Smooth muscle cell (in vitro differentiated cells): ENCODE results near the gene DNAL4. TPM values are rescaled to one million over a fixed set of nuclear protein-coding genes. Genes with fewer than 3 reads are reported as not detected.
A peak's percentile ranks its signal among the peaks of the same experiment; 100 is the strongest.

ENCODE experiments used
- DNase-seq: peaks from one replicate; lab custom pipeline; 2025; ENCODE audit not compliant: unreplicated experiment; lab: John Stamatoyannopoulos, UW
- H2AFZ ChIP-seq: fragments of 200-600 bp; sonication (generic); 2 replicates; pipeline ENCODE4 v1.6.0; 2016; ENCODE audit warnings: antibody characterized with exemption, low read depth, mild to moderate bottlenecking
- H3F3A ChIP-seq: fragments of 200-600 bp; sonication (generic); 2 replicates; pipeline ENCODE4 v1.6.0; 2017; ENCODE audit warnings: antibody characterized with exemption, low read depth
- H3K27ac ChIP-seq: fragments of 200-600 bp; sonication (generic); 2 replicates; pipeline ENCODE4 v1.5.1; 2016; ENCODE audit warnings: low read depth, mild to moderate bottlenecking
- H3K27me3 ChIP-seq: fragments of 200-600 bp; sonication (generic); 2 replicates; pipeline ENCODE4 v1.6.1; 2016; ENCODE audit warnings: low read depth, mild to moderate bottlenecking
- H3K36me3 ChIP-seq: fragments of 200-600 bp; sonication (generic); 2 replicates; pipeline ENCODE4 v1.5.1; 2016; ENCODE audit warnings: low read depth
- H3K4me1 ChIP-seq: fragments of 200-600 bp; sonication (generic); 2 replicates; pipeline ENCODE4 v1.5.1; 2016; ENCODE audit warnings: low read depth
- H3K4me2 ChIP-seq: fragments of 200-600 bp; sonication (generic); 2 replicates; pipeline ENCODE4 v1.6.0; 2016; ENCODE audit warnings: mild to moderate bottlenecking
- H3K4me3 ChIP-seq: fragments of 200-600 bp; sonication (generic); 2 replicates; pipeline ENCODE4 v1.5.1; 2016; ENCODE audit warnings: mild to moderate bottlenecking
- H3K79me2 ChIP-seq: fragments of 200-600 bp; sonication (generic); 2 replicates; pipeline ENCODE4 v1.6.0; 2016; ENCODE audit warnings: low read depth, mild to moderate bottlenecking
- H3K9ac ChIP-seq: fragments of 200-600 bp; sonication (generic); 2 replicates; pipeline ENCODE4 v1.6.0; 2016; ENCODE audit warnings: low read depth
- H3K9me3 ChIP-seq: fragments of 200-600 bp; sonication (generic); replicated peaks from 2 replicates; pipeline ENCODE4 v1.5.1; 2016; ENCODE audit warnings: low read depth
- H4K20me1 ChIP-seq: fragments of 200-600 bp; sonication (generic); 2 replicates; pipeline ENCODE4 v1.6.0; 2016; ENCODE audit warnings: low read depth
- WGBS: methylation state at CpG from one replicate; pipeline ENCODE4 v1.1.7; 2016; ENCODE audit warnings: low lambda C conversion rate; 5-methylcytosine and 5-hydroxymethylcytosine counted together
- polyA plus RNA-seq: library from polyadenylated mRNA; unstranded; fragments of >200 nt; fragmentation: Nextera tagmentation; extraction: Ambion mirVana; gene quantifications from 2 replicates; pipeline ENCODE4 v1.2.1, GENCODE V29; 2016
- total RNA-seq: library from RNA; depleted of rRNA; stranded (reverse); fragments of >200 nt; gene quantifications from 2 replicates; pipeline ENCODE4 v1.2.3, GENCODE V29; 2014
- TF ChIP-seq, protein P1 (sequence below): fragments of 200-600 bp; sonication (generic); IDR thresholded peaks from 2 replicates; pipeline ENCODE4 v1.5.1; 2017; ENCODE audit warnings: borderline replicate concordance, mild to moderate bottlenecking, antibody characterized with exemption; ENCODE audit not compliant: insufficient read depth, poor library complexity, severe bottlenecking

DNAL4 gene
- total and polyA plus RNA-seq, 2 experiments from 2014 or later: 13.5 to 29.7 TPM

DNA sequence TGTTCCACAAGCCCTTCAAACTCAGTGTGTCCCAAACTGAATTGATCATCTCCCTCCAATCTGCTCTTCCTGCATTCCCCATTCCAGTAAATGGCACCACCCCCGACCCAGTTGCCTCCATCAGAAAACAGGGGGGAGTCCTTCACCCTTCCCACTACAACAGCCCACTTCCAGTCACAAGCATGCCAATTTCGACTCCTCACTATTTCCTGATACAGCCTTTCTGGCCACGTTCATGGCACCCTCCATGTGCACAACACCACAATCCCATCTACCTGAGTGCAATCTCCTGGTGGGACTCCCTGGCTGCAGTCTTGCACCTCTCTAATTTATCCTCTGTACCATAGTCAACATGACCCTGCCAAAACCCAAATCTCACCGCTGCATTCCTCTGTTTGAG lies 1.6 kb upstream of the DNAL4 start:
- H3K27me3 ChIP-seq: peaks cover 11% of the 10 kb centered on the region
- WGBS: 86% methylated on average over 4 of the region's 4 CpGs
- H2AFZ ChIP-seq: no peak overlapping the region
- peaks cover 13% of the 10 kb centered on the region for H3K79me2 ChIP-seq
- H3K9me3 ChIP-seq: no peaks in the 10 kb centered on the region
- peaks cover 5% of the 10 kb centered on the region for H3K4me1 ChIP-seq
- H3K36me3 ChIP-seq: no peaks in the 10 kb centered on the region
- H3F3A ChIP-seq: no peaks in the 10 kb centered on the region
- H3K4me2 ChIP-seq: no peak overlapping the region
- no peak overlapping the region for H3K4me3 ChIP-seq
- TF ChIP-seq, protein P1, sequence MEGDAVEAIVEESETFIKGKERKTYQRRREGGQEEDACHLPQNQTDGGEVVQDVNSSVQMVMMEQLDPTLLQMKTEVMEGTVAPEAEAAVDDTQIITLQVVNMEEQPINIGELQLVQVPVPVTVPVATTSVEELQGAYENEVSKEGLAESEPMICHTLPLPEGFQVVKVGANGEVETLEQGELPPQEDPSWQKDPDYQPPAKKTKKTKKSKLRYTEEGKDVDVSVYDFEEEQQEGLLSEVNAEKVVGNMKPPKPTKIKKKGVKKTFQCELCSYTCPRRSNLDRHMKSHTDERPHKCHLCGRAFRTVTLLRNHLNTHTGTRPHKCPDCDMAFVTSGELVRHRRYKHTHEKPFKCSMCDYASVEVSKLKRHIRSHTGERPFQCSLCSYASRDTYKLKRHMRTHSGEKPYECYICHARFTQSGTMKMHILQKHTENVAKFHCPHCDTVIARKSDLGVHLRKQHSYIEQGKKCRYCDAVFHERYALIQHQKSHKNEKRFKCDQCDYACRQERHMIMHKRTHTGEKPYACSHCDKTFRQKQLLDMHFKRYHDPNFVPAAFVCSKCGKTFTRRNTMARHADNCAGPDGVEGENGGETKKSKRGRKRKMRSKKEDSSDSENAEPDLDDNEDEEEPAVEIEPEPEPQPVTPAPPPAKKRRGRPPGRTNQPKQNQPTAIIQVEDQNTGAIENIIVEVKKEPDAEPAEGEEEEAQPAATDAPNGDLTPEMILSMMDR: no peak
- no peak for DNase-seq
- no peaks in the 10 kb centered on the region for H4K20me1 ChIP-seq
- no peak overlapping the region for H3K9ac ChIP-seq
- H3K27ac ChIP-seq: no peak overlapping the region

GRCh38 chr22:38793317-38793716 lies 626 bp downstream of the DNAL4 start:
- Histone ChIP-seq H3K4me2 (peak overlapping the region; percentile 100), H3K36me3 (no peaks in the 10 kb centered on the region), H3K4me3 (peak overlapping the region; percentile 82), H3K9ac (peak overlapping the region; percentile 94), H3K79me2 (peaks cover 13% of the 10 kb centered on the region), H3K9me3 (no peaks in the 10 kb centered on the region), H2AFZ (peak overlapping the region; percentile 44), H3K4me1 (peaks cover 5% of the 10 kb centered on the region), H3F3A (peaks cover 8% of the 10 kb centered on the region), H3K27ac (peak overlapping the region; percentile 70), H4K20me1 (no peaks in the 10 kb centered on the region), H3K27me3 (peaks cover 11% of the 10 kb centered on the region)
- no peak for DNase-seq
- TF ChIP-seq, protein P1: no peak
- 39% methylated on average over 9 of the region's 9 CpGs for WGBS

DNA sequence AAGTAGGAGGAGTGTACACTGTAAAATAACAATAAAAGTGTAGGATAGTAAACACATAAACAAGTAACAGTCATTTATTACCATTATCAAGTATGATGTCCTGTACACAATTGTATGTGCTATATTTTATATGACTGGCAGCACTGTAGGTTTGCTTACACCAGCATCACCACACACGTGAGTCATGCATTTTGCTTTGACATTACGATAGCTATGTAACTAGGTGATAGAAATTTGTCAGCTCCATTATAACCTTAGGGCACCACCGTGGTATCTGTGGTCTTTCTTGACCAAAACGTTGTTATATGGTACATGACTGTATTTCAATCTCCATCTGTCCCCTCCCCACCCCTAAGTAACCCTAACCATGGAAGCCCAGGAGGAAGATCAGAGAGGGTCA lies 1.1 kb downstream of the DNAL4 start:
- Histone ChIP-seq H4K20me1 (no peaks in the 10 kb centered on the region), H3K27me3 (peaks cover 11% of the 10 kb centered on the region), H3K36me3 (no peaks in the 10 kb centered on the region), H3K9ac (peak overlapping the region; percentile 94), H3K27ac (peak overlapping the region; percentile 70), H2AFZ (no peak overlapping the region), H3F3A (peaks cover 11% of the 10 kb centered on the region), H3K4me1 (peaks cover 5% of the 10 kb centered on the region), H3K4me3 (peak overlapping the region; percentile 82), H3K4me2 (peak overlapping the region; percentile 100), H3K9me3 (no peaks in the 10 kb centered on the region), H3K79me2 (peaks cover 13% of the 10 kb centered on the region)
- WGBS: 73% methylated on average over 4 of the region's 4 CpGs
- no peak for DNase-seq
- TF ChIP-seq, protein P1: no peak

- H3K4me2 ChIP-seq: no peak overlapping the region
- peaks cover 3% of the 10 kb centered on the region for H4K20me1 ChIP-seq
- no peak overlapping the region for H3K4me3 ChIP-seq
- H3F3A ChIP-seq: peaks cover 21% of the 10 kb centered on the region
- peak overlapping the region; percentile 34 for H3K9ac ChIP-seq
- 92% methylated on average over 4 of the region's 4 CpGs for WGBS
- no peaks in the 10 kb centered on the region for H3K36me3 ChIP-seq
- H3K79me2 ChIP-seq: peaks cover 13% of the 10 kb centered on the region
- no peaks in the 10 kb centered on the region for H3K27me3 ChIP-seq
- no peak overlapping the region for H2AFZ ChIP-seq
- TF ChIP-seq, protein P1: no peak
- peaks cover 5% of the 10 kb centered on the region for H3K4me1 ChIP-seq
- DNase-seq: no peak
- peak overlapping the region; percentile 91 for H3K27ac ChIP-seq
- H3K9me3 ChIP-seq: no peaks in the 10 kb centered on the region
Observed at GRCh38 chr22:38789606-38790005, 4.3 kb downstream of the DNAL4 start.
